ENCODE data around the gene CLDND2.

CLDND2 gene

DNA sequence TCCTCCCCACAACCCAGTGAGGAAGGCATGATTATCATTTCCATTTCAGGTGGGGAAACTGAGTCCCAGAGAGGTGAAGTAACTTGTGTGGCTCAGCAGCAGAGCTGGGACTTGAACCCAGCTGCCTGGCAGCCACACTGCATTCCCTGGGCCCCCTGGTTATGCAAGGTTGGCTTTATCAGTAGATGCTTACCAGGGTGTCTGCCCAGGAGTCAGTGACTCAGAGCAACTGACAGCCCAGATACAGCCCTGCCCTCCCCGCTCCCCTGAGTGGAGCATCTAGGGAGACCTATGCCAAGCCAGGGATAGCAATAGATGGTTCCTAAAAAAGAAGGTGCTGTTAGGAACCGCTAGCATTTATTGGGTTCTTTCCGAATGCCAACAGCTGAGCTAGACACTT is 51.4 kb downstream of the CLDND2 start:
- TF ChIP-seq, protein P1, sequence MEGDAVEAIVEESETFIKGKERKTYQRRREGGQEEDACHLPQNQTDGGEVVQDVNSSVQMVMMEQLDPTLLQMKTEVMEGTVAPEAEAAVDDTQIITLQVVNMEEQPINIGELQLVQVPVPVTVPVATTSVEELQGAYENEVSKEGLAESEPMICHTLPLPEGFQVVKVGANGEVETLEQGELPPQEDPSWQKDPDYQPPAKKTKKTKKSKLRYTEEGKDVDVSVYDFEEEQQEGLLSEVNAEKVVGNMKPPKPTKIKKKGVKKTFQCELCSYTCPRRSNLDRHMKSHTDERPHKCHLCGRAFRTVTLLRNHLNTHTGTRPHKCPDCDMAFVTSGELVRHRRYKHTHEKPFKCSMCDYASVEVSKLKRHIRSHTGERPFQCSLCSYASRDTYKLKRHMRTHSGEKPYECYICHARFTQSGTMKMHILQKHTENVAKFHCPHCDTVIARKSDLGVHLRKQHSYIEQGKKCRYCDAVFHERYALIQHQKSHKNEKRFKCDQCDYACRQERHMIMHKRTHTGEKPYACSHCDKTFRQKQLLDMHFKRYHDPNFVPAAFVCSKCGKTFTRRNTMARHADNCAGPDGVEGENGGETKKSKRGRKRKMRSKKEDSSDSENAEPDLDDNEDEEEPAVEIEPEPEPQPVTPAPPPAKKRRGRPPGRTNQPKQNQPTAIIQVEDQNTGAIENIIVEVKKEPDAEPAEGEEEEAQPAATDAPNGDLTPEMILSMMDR (IDR thresholded peaks at IDR 0.05; ENCODE audit: insufficient read depth, low read depth, low read length, missing control alignments) = no peak
- no peak for DNase-seq (ENCODE audit: low read depth)
- no peak overlapping the region for H3K4me3 ChIP-seq (ENCODE audit: low read depth, low read length)
